Stimulated activated naive CD4-positive, alpha-beta T cell treated with Interleukin-2 at 50 U/mL for 16 hours (primary cell): Measurements from ENCODE around the gene MCL1.

Source experiments
- DNase-seq: peaks from one replicate; lab custom pipeline; 2025; lab: John Stamatoyannopoulos, UW

The MCL1 gene

DNA sequence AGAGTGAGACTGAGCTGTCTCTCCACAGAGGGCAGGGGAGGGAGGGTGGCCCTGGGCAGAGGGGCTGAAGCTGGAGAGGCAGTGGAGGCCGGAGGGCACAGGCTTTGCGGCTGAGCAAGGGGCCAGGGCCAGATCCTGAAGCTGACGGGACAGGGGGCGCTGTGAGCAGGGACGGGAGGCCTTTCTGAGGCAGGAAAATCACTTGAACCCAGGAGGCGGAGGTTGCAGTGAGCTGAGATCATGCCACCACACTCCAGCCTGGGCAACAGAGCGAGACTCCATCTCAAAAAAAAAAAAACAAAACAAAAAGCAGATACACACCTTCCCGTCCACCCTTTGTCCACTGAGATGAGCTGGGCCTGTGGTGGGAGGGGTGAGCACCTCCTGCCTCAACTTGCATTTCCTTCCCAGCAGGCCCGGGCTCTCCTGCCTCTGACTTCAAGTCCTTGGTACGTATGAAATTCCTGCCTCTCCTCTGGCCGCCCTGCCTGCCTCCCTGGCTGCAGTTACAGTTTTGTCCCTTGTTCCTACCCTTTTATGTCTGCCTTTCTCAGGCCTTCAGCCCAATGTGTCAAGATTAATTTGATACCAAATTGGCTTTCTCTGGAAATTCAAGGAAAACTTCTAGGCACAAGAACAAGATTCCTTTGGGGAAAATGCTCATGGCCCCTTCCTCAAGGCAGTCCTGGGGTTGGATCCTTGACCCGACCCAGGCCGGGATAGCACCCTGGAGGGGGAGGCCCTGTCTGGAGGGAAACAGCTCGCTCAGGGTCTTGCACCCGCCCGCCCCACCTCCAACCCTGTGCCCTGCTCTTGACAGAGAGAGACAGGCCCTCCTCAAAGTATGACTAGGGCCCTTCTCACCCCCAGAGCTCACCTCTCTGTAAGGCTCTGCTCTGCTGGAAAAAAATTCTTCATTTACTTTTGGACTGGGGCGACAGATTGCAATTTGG, 41.4 kb downstream of the MCL1 start:
- no peak for DNase-seq

- no peak for DNase-seq
These were observed 42.3 kb downstream of the MCL1 start for GRCh38 chr1:150536836-150537731.

DNA sequence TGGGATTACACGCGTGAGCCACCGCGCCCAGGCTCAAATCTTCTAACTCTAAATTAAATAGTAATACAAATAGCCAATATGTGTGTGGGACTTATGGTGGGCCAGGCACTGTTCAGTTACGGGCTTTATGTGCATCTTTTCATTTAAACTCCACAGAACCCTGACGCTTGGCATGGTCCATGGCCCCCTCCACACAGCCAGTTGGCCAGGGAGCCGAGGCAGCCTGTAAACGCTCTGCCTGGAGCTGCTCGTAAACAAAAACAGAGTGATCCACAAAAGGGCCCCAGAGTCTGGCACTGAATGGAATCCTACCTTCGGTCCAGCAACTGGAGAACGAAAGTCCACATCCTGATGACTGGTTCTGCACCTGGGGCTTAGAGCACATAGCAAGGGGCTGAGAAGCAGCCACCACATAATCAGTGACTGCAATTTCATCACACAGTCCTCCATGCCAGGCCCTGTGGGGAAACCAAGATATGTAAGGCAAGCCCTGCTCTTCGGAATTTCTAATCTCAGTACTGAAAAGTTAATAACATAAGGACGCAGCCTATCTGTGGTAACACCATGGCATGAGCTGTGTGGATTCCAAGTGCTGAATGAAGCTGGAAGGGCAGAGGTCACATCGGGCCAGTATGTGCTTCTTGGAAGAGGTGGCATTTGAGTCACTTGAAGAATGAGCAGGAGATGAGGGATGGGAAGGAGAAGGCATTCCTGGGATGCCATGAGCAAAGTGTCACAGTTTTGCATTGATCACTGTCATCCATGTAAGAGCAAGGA, 43.7 kb downstream of the MCL1 start:
- no peak for DNase-seq

GRCh38 chr1:150534002-150534401, 45.4 kb downstream of the MCL1 start:
- no peak for DNase-seq

- DNase-seq: no peak
These were observed 46.5 kb downstream of the MCL1 start for GRCh38 chr1:150532860-150533259.

DNA sequence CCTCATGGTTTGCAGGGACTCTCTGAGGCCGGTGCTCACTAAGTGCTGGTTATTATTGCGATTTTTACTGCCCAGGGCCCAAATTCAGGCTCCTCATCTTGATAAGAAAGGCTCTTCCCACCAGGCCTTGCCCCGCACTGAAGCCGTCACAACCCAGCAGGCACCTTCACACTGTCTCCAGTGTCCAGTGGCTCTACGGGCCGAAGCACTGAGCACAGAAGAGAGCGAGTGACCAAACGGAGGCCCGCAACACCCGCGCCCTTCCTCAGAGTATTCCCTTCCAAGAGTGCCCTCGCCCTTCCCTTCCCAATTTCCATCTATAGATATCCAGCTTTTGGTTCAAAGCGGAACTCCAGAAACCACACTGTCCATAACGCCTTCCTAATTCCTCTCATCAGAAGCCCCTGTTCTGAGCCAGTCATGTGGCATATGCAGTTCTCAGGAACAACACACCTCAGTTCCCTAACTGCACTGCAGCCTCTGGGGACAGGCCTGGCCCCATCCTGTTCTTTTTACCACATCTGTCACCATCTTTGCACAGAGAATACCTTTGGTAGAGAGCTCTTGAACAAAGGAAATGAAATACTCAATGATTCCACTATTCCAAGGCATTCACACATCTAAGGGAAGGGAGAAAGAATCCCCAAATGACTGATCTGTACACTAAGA, 48.8 kb downstream of the MCL1 start:
- no peak for DNase-seq

DNA sequence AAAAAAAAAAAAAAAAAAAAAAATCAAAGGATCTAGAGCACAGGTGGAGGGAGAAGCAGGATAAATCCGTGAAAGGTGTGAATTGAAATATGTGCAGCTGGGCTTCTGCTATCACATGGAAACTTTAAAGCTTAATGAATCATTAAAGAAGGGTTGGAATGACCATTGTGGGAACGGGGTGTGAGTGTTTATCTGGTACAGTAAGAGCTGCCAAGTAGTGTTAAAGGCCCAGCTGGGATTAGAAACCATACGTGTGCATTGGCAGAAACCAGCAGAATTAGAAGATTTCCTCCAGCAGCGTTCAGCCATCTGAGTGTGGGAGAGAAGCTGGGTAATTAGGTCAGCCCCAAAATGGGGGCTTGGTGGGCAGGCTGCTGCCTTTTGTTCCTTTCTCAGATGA, 50.4 kb downstream of the MCL1 start:
- no peak for DNase-seq

GRCh38 chr1:150528196-150528595, 51.2 kb downstream of the MCL1 start:
- no peak for DNase-seq

GRCh38 chr1:150525348-150525747, 54.1 kb downstream of the MCL1 start:
- no peak for DNase-seq
